Hepatocyte (in vitro differentiated cells): ENCODE results near the gene MTHFS. TPM values are rescaled to one million over a fixed set of nuclear protein-coding genes. Genes with fewer than 3 reads are reported as not detected.
"Not testable (repeated sequence)": the region's sequence is repeated elsewhere in the genome, so short reads cannot be mapped to it uniquely, and the experiment has no call there.

Experiments
- DNase-seq: peaks from one replicate; pipeline ENCODE4 v3.0.0-alpha.2; 2016; ENCODE audit warnings: low spot score
- H2AFZ ChIP-seq: fragments of 200-600 bp; sonication (generic); 2 replicates; pipeline ENCODE4 v1.6.0; 2016; ENCODE audit warnings: antibody characterized with exemption, mild to moderate bottlenecking
- H3K27ac ChIP-seq: fragments of 200-600 bp; sonication (generic); 2 replicates; pipeline ENCODE4 v1.5.1; 2016; ENCODE audit warnings: mild to moderate bottlenecking
- H3K27me3 ChIP-seq: fragments of 200-600 bp; sonication (generic); 2 replicates; pipeline ENCODE4 v1.6.1; 2016
- H3K36me3 ChIP-seq: fragments of 200-600 bp; sonication (generic); replicated peaks from 2 replicates; pipeline ENCODE4 v1.5.1; 2016; ENCODE audit warnings: low read depth; ENCODE audit not compliant: insufficient read depth
- H3K4me1 ChIP-seq: fragments of 200-600 bp; sonication (generic); 2 replicates; pipeline ENCODE4 v1.5.1; 2016; ENCODE audit warnings: mild to moderate bottlenecking, moderate library complexity; ENCODE audit not compliant: insufficient read depth
- H3K4me2 ChIP-seq: fragments of 200-600 bp; sonication (generic); 2 replicates; pipeline ENCODE4 v1.6.0; 2016
- H3K4me3 ChIP-seq: fragments of 200-600 bp; sonication (generic); 2 replicates; pipeline ENCODE4 v1.5.1; 2016; ENCODE audit warnings: mild to moderate bottlenecking
- H3K79me2 ChIP-seq: fragments of 200-600 bp; sonication (generic); 2 replicates; pipeline ENCODE4 v1.6.0; 2017; ENCODE audit warnings: mild to moderate bottlenecking
- H3K9me2 ChIP-seq: fragments of 200-600 bp; sonication (generic); replicated peaks from 2 replicates; pipeline ENCODE4 v1.6.0; 2017; ENCODE audit warnings: mild to moderate bottlenecking; ENCODE audit not compliant: insufficient read depth
- H3K9me3 ChIP-seq: fragments of 200-600 bp; sonication (generic); 2 replicates; pipeline ENCODE4 v1.5.1; 2016; ENCODE audit warnings: low read depth, mild to moderate bottlenecking
- H4K20me1 ChIP-seq: fragments of 200-600 bp; sonication (generic); 2 replicates; pipeline ENCODE4 v1.6.0; 2016; ENCODE audit warnings: mild to moderate bottlenecking; ENCODE audit not compliant: insufficient read depth, poor library complexity, severe bottlenecking
- CTCF ChIP-seq: fragments of 200-600 bp; sonication (generic); IDR thresholded peaks from 2 replicates; pipeline ENCODE4 v1.5.1; 2016; ENCODE audit warnings: antibody characterized with exemption, mild to moderate bottlenecking; ENCODE audit not compliant: poor library complexity
- EZH2 ChIP-seq: fragments of 200-600 bp; sonication (generic); IDR thresholded peaks from 2 replicates; pipeline ENCODE4 v1.6.1; 2016; ENCODE audit warnings: antibody characterized with exemption, mild to moderate bottlenecking, borderline replicate concordance
- EZH2phosphoT487 ChIP-seq: fragments of 200-600 bp; sonication (generic); IDR thresholded peaks from one replicate; pipeline ENCODE4 v1.6.1; 2018; ENCODE audit warnings: antibody characterized with exemption, mild to moderate bottlenecking, low read depth, moderate library complexity; ENCODE audit not compliant: unreplicated experiment, severe bottlenecking
- WGBS: methylation state at CpG from one replicate; pipeline ENCODE4 v1.1.6; 2016; ENCODE audit warnings: low lambda C conversion rate; ENCODE audit errors: missing lambda C conversion rate; 5-methylcytosine and 5-hydroxymethylcytosine counted together
- polyA plus RNA-seq: library from polyadenylated mRNA; unstranded; fragments of >200 nt; fragmentation: Nextera tagmentation; extraction: Ambion mirVana; gene quantifications from 2 replicates; pipeline ENCODE4 v1.2.1, GENCODE V29; 2016
- total RNA-seq: library from RNA; depleted of rRNA; stranded (reverse); fragments of >200 nt; gene quantifications from 2 replicates; pipeline ENCODE4 v1.2.3, GENCODE V29; 2014

MTHFS gene
- total and polyA plus RNA-seq, 2 experiments from 2014 or later: 84.0 to 89.4 TPM

GRCh38 chr15:79900087-79900486 lies 3.3 kb upstream of the MTHFS start:
- H3K4me2 ChIP-seq: no peak overlapping the region
- peaks cover 13% of the 10 kb centered on the region for H3K4me1 ChIP-seq
- H3K36me3 ChIP-seq: no peaks in the 10 kb centered on the region
- no peak for TF ChIP-seq EZH2phosphoT487
- TF ChIP-seq CTCF: no peak
- TF ChIP-seq EZH2: no peak
- no peaks in the 10 kb centered on the region for H3K9me3 ChIP-seq
- 97% methylated on average over 9 of the region's 9 CpGs for WGBS
- no peak overlapping the region for H3K4me3 ChIP-seq
- peaks cover 16% of the 10 kb centered on the region for H3K79me2 ChIP-seq
- H3K9me2 ChIP-seq: no peaks in the 10 kb centered on the region
- no peak overlapping the region for H2AFZ ChIP-seq
- DNase-seq: no peak
- no peaks in the 10 kb centered on the region for H4K20me1 ChIP-seq
- no peaks in the 10 kb centered on the region for H3K27me3 ChIP-seq
- H3K27ac ChIP-seq: no peak overlapping the region

- 67% methylated on average over 3 of the region's 3 CpGs for WGBS
- not testable (repeated sequence) for H3K36me3 ChIP-seq, DNase-seq, H3K4me3 ChIP-seq, H3K9me2 ChIP-seq, H3K9me3 ChIP-seq, H3K27me3 ChIP-seq, H4K20me1 ChIP-seq, H3K4me2 ChIP-seq, H2AFZ ChIP-seq
- peaks cover 29% of the 10 kb centered on the region for H3K79me2 ChIP-seq
- peak overlapping the region; percentile 100 for H3K27ac ChIP-seq
- H3K4me1 ChIP-seq: peaks cover 13% of the 10 kb centered on the region
These were observed 2.0 kb upstream of the MTHFS start for GRCh38 chr15:79898786-79899185.

- H3K4me2 ChIP-seq: no peak overlapping the region
- peaks cover 32% of the 10 kb centered on the region for H3K79me2 ChIP-seq
- H3K4me3 ChIP-seq: no peak overlapping the region
- peak overlapping the region; percentile 100 for H3K27ac ChIP-seq
- H3K9me2 ChIP-seq: no peaks in the 10 kb centered on the region
- H3K36me3 ChIP-seq: no peaks in the 10 kb centered on the region
- no peaks in the 10 kb centered on the region for H4K20me1 ChIP-seq
- WGBS: 93% methylated on average over 4 of the region's 4 CpGs
- no peaks in the 10 kb centered on the region for H3K9me3 ChIP-seq
- peaks cover 13% of the 10 kb centered on the region for H3K4me1 ChIP-seq
- no peak overlapping the region for H2AFZ ChIP-seq
- H3K27me3 ChIP-seq: no peaks in the 10 kb centered on the region
- TF ChIP-seq CTCF: no peak
- TF ChIP-seq EZH2: no peak
- TF ChIP-seq EZH2phosphoT487: no peak
- no peak for DNase-seq
These were observed 1.6 kb upstream of the MTHFS start for GRCh38 chr15:79898369-79898768.

GRCh38 chr15:79897701-79898113 lies 893 bp upstream of the MTHFS start:
- TF ChIP-seq EZH2phosphoT487: no peak
- no peaks in the 10 kb centered on the region for H3K9me2 ChIP-seq
- H3K36me3 ChIP-seq: no peaks in the 10 kb centered on the region
- peaks cover 13% of the 10 kb centered on the region for H3K4me1 ChIP-seq
- H2AFZ ChIP-seq: peak overlapping the region; percentile 97
- 84% methylated on average over 6 of the region's 6 CpGs for WGBS
- H3K79me2 ChIP-seq: peaks cover 38% of the 10 kb centered on the region
- H3K27ac ChIP-seq: peak overlapping the region; percentile 100
- H3K4me3 ChIP-seq: no peak overlapping the region
- peak overlapping the region; percentile 82 for H3K4me2 ChIP-seq
- no peaks in the 10 kb centered on the region for H4K20me1 ChIP-seq
- no peaks in the 10 kb centered on the region for H3K9me3 ChIP-seq
- H3K27me3 ChIP-seq: no peaks in the 10 kb centered on the region
- no peak for DNase-seq
